ENCODE measurements around the gene RNF149. TPM values are rescaled to one million over a fixed set of nuclear protein-coding genes. Genes with fewer than 3 reads are reported as not detected.

The RNF149 gene
- total RNA-seq, 1 experiment from 2014 or later, result 40.2 TPM

DNA sequence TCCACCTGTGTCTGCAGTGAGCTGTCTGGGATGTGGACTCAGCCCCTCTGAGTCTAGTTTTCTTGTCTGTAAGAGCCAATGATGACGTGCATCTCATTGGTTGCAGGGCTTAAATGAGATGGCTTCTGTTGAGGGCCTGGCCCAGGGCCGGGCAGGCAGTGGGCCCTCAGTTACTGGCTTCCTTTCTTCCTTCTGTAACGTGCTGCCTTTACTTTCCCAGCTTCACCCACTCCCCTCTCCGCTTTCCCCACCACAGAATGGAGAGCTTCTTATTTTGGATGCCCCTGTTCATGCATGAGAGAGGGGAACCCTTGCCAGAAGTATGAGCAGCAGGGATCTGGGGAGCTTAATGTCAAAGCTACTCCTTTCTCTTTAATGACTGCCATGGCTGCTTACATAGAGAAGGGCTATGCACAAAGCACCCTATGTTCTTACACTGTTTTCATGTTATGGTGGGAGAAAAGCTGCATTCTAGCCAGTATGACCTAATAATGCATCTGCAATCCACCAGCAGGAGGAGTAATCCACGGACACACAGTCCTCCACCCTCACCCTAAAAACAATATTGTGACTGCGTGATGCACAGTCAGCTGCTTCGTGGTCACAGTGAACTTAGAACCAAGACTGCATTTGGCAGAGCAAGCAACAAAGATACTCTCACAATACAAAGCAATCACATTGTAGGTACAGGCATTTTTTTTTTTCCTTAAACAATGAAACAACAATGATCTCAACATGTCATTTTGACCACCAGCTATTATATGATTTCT is 41.6 kb upstream of the RNF149 start (continued):
- TF ChIP-seq, protein P1, sequence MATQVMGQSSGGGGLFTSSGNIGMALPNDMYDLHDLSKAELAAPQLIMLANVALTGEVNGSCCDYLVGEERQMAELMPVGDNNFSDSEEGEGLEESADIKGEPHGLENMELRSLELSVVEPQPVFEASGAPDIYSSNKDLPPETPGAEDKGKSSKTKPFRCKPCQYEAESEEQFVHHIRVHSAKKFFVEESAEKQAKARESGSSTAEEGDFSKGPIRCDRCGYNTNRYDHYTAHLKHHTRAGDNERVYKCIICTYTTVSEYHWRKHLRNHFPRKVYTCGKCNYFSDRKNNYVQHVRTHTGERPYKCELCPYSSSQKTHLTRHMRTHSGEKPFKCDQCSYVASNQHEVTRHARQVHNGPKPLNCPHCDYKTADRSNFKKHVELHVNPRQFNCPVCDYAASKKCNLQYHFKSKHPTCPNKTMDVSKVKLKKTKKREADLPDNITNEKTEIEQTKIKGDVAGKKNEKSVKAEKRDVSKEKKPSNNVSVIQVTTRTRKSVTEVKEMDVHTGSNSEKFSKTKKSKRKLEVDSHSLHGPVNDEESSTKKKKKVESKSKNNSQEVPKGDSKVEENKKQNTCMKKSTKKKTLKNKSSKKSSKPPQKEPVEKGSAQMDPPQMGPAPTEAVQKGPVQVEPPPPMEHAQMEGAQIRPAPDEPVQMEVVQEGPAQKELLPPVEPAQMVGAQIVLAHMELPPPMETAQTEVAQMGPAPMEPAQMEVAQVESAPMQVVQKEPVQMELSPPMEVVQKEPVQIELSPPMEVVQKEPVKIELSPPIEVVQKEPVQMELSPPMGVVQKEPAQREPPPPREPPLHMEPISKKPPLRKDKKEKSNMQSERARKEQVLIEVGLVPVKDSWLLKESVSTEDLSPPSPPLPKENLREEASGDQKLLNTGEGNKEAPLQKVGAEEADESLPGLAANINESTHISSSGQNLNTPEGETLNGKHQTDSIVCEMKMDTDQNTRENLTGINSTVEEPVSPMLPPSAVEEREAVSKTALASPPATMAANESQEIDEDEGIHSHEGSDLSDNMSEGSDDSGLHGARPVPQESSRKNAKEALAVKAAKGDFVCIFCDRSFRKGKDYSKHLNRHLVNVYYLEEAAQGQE (IDR thresholded peaks at IDR 0.05; ENCODE audit: low read depth), result no peak
- TF ChIP-seq EZH2phosphoT487 (IDR thresholded peaks at IDR 0.05; ENCODE audit: borderline replicate concordance), result no peak
- TF ChIP-seq ZNF274 (IDR thresholded peaks at IDR 0.05; ENCODE audit: low read depth, low read length), result no peak

DNA sequence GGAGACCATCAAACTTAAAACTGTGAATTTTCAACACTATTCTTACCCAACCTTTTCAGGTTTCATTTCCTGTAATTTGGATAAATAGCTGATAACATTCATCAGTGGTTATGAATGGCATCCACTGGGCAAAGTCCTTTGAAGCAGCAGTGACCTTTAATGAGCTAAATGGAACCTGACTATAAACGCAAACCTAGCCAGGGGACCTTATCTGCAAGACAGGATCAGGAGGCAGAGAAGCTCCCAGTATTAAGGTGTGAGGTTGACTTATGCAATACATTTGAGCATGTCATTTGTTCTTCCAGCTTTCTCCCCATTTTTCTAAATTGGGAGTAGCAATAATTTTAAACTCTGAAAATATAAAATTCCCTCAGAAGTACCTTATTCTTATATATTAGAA is 40.4 kb upstream of the RNF149 start:
- Histone ChIP-seq H3K9me2 (ENCODE audit: insufficient read depth) (no peaks in the 10 kb centered on the region), H4K20me1 (ENCODE audit: insufficient read depth) (no peaks in the 10 kb centered on the region), H3K36me3 (ENCODE audit: control insufficient read depth in 1 of 2, insufficient read depth in 2 of 2, low read length in 2 of 2) (no peaks in the 10 kb centered on the region), H3K4me2 (ENCODE audit: low read length) (no peak overlapping the region), H3K4me3 (replicated peaks in 1 of 2; ENCODE audit: low read depth in 1 of 2, low read length in 2 of 2) (no peak overlapping the region), H3K9me3 (ENCODE audit: control insufficient read depth in 1 of 2, insufficient read depth in 1 of 2, low read depth in 1 of 2, low read length in 2 of 2) (no peaks in the 10 kb centered on the region), H2AFZ (ENCODE audit: low read depth, low read length, poor library complexity, severe bottlenecking) (no peak overlapping the region), H3K27me3 (ENCODE audit: insufficient read depth, low read length) (no peaks in the 10 kb centered on the region), H3K4me1 (ENCODE audit: control insufficient read depth in 1 of 2, insufficient read depth in 2 of 2, low read length in 2 of 2) (no peaks in the 10 kb centered on the region), H3K9ac (ENCODE audit: low read length) (no peak overlapping the region), H3K27ac (ENCODE audit: low read depth, low read length) (no peak overlapping the region), H3K79me2 (ENCODE audit: insufficient read depth, low read length) (no peaks in the 10 kb centered on the region)
- DNase-seq (ENCODE audit: low read depth, low spot score) (no peak), ATAC-seq (no peak)
- ChIA-PET RAD21 (ENCODE audit: low non-redundant PET in 1 of 2, low total read pairs in 2 of 2, uncharacterized antibody in 2 of 2, unreplicated experiment in 2 of 2) (no interaction called here), CTCF (no interaction called here), POLR2A (no interaction called here)
- BruUV-seq (replicated peaks), result no TSS peak
- TF ChIP-seq RAD21 (IDR thresholded peaks at IDR 0.05; ENCODE audit: low read depth), result no peak
- TF ChIP-seq POLR2AphosphoS5 (IDR thresholded peaks at IDR 0.05; ENCODE audit: low read depth, low read length), result no peak
- TF ChIP-seq ZFX (IDR thresholded peaks at IDR 0.05), result no peak
- no peak for TF ChIP-seq SIN3A (IDR thresholded peaks at IDR 0.05; ENCODE audit: low read depth)
- TF ChIP-seq TCF7L2 (IDR thresholded peaks at IDR 0.05; ENCODE audit: borderline replicate concordance, extremely low read depth, insufficient read depth, insufficient read length), result no peak
- no peak for TF ChIP-seq YY1 (IDR thresholded peaks at IDR 0.05; ENCODE audit: extremely low read depth, insufficient replicate concordance, low read depth, low read length)
- TF ChIP-seq, protein P2, sequence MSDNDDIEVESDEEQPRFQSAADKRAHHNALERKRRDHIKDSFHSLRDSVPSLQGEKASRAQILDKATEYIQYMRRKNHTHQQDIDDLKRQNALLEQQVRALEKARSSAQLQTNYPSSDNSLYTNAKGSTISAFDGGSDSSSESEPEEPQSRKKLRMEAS (IDR thresholded peaks at IDR 0.05), result no peak
- TF ChIP-seq, protein P3, sequence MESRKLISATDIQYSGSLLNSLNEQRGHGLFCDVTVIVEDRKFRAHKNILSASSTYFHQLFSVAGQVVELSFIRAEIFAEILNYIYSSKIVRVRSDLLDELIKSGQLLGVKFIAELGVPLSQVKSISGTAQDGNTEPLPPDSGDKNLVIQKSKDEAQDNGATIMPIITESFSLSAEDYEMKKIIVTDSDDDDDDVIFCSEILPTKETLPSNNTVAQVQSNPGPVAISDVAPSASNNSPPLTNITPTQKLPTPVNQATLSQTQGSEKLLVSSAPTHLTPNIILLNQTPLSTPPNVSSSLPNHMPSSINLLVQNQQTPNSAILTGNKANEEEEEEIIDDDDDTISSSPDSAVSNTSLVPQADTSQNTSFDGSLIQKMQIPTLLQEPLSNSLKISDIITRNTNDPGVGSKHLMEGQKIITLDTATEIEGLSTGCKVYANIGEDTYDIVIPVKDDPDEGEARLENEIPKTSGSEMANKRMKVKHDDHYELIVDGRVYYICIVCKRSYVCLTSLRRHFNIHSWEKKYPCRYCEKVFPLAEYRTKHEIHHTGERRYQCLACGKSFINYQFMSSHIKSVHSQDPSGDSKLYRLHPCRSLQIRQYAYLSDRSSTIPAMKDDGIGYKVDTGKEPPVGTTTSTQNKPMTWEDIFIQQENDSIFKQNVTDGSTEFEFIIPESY (IDR thresholded peaks at IDR 0.05; ENCODE audit: extremely low read depth, insufficient replicate concordance, low read length), result no peak
- no peak for TF ChIP-seq SP1 (IDR thresholded peaks at IDR 0.05; ENCODE audit: low read depth)
- no peak for TF ChIP-seq ZNF274 (IDR thresholded peaks at IDR 0.05; ENCODE audit: low read depth, low read length)
- no peak for TF ChIP-seq CEBPB (IDR thresholded peaks at IDR 0.05; ENCODE audit: low read depth)
- intact Hi-C loops (cut with micrococcal nuclease), result no loop called here

Measured in HCT116 (cell line).